Loucy (cell line): ENCODE results near the gene ANKFY1.
A peak's percentile ranks its signal among the peaks of the same experiment; 100 is the strongest.

Source experiments
- H2AFZ ChIP-seq: fragments of 200-600 bp; sonication (generic); 2 replicates; pipeline ENCODE4 v1.6.0; 2016; ENCODE audit warnings: antibody characterized with exemption, mild to moderate bottlenecking, low read length, moderate library complexity
- H3F3A ChIP-seq: fragments of 200-600 bp; 2 replicates; pipeline ENCODE4 v1.6.0; 2016; ENCODE audit warnings: antibody characterized with exemption, low read depth, mild to moderate bottlenecking
- H3K27me3 ChIP-seq: fragments of 200-600 bp; sonication (generic); 2 replicates; pipeline ENCODE4 v1.6.1; 2014; ENCODE audit warnings: low read length, mild to moderate bottlenecking; ENCODE audit not compliant: insufficient read depth, poor library complexity, severe bottlenecking
- H3K36me3 ChIP-seq: fragments of 200-600 bp; sonication (generic); 2 replicates; pipeline ENCODE4 v1.6.1; 2016; ENCODE audit warnings: low read length; ENCODE audit not compliant: insufficient read depth
- H3K4me1 ChIP-seq: fragments of 200-600 bp; sonication (generic); 2 replicates; pipeline ENCODE4 v1.5.1; 2014; ENCODE audit warnings: low read length, mild to moderate bottlenecking; ENCODE audit not compliant: insufficient read depth, poor library complexity, severe bottlenecking
- H3K4me2 ChIP-seq: fragments of 200-600 bp; sonication (generic); 2 replicates; pipeline ENCODE4 v1.6.0; 2014; ENCODE audit warnings: antibody characterized with exemption, low read length, low read depth, mild to moderate bottlenecking; ENCODE audit not compliant: poor library complexity, severe bottlenecking
- H3K4me3 ChIP-seq: fragments of 200-600 bp; sonication (generic); 2 replicates; pipeline ENCODE4 v1.5.1; 2014; ENCODE audit warnings: low read length, mild to moderate bottlenecking, mixed read lengths; ENCODE audit not compliant: poor library complexity, severe bottlenecking
- H3K79me2 ChIP-seq: fragments of 200-600 bp; sonication (generic); 2 replicates; pipeline ENCODE4 v1.6.1; 2014; ENCODE audit warnings: low read length; ENCODE audit not compliant: insufficient read depth
- H3K9ac ChIP-seq: fragments of 200-600 bp; sonication (generic); 2 replicates; pipeline ENCODE4 v1.6.0; 2014; ENCODE audit warnings: mild to moderate bottlenecking, low read depth, low read length, moderate library complexity; ENCODE audit not compliant: poor library complexity, severe bottlenecking
- H3K9me2 ChIP-seq: fragments of 200-600 bp; sonication (generic); replicated peaks from 2 replicates; pipeline ENCODE4 v1.6.1; 2016; ENCODE audit warnings: low read depth, low read length, mixed read lengths
- H3K9me3 ChIP-seq: fragments of 200-600 bp; sonication (generic); 2 replicates; pipeline ENCODE4 v1.6.1; 2014; ENCODE audit warnings: mild to moderate bottlenecking, antibody characterized with exemption, low read length, low read depth; ENCODE audit not compliant: insufficient read depth
- H4K20me1 ChIP-seq: fragments of 200-600 bp; sonication (generic); 2 replicates; pipeline ENCODE4 v1.6.0; 2014; ENCODE audit warnings: antibody characterized with exemption, low read length, mild to moderate bottlenecking; ENCODE audit not compliant: insufficient read depth, poor library complexity, severe bottlenecking
- CTCF ChIP-seq: fragments of 200-600 bp; sonication (generic); conservative IDR thresholded peaks from 2 replicates; pipeline ENCODE4 v1.5.1; 2014; ENCODE audit warnings: mild to moderate bottlenecking, antibody characterized with exemption, low read length
- EZH2phosphoT487 ChIP-seq: fragments of 200-600 bp; IDR thresholded peaks from 2 replicates; pipeline ENCODE4 v1.6.1; 2018; ENCODE audit warnings: antibody characterized with exemption, mild to moderate bottlenecking, moderate library complexity, borderline replicate concordance

The ANKFY1 gene

DNA sequence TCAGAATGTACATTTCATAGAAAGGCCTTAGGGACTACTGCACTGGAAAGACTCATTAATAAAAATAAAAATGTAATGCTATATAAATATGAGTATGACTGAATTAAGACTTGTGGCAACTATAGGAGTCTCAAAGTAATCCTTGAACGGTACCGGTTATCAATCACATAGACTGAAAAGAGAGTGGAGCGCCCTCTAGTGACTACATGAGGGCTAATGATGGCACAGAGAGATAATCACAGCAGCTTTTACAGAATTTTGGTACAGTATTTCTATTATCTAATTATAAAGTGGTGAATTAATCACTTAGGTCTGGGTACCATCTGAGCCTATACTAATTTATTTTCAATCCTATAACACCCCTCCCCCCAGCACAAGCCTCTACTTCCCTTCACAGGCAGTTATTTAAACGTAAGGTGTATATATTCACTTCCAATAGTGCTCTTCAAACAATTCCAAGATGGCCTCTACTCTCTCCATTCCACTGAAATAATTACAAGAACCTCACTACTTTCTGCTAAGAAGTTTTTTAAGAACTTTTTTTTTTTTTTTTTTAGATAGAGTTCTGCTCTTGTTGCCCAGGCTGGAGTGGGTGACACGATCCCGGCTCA lies 40.7 kb upstream of the ANKFY1 start:
- no peaks in the 10 kb centered on the region for H3K9me2 ChIP-seq
- no peak overlapping the region for H2AFZ ChIP-seq
- no peak overlapping the region for H3K4me2 ChIP-seq
- no peak overlapping the region for H3K4me3 ChIP-seq
- H3K4me1 ChIP-seq, result no peaks in the 10 kb centered on the region
- peaks cover 70% of the 10 kb centered on the region; the same call in 1 of the 2 replicates for H3K36me3 ChIP-seq
- peaks cover 75% of the 10 kb centered on the region for H3K79me2 ChIP-seq
- no peaks in the 10 kb centered on the region for H3K27me3 ChIP-seq
- H3K9ac ChIP-seq, result no peak overlapping the region
- H4K20me1 ChIP-seq, result peaks cover 50% of the 10 kb centered on the region
- H3F3A ChIP-seq, result no peaks in the 10 kb centered on the region
- TF ChIP-seq CTCF, result peak; percentile 84
- TF ChIP-seq EZH2phosphoT487, result no peak
- no peaks in the 10 kb centered on the region for H3K9me3 ChIP-seq

GRCh38 chr17:4301066-4301465 lies 37.3 kb upstream of the ANKFY1 start:
- no peaks in the 10 kb centered on the region for H3K9me3 ChIP-seq
- no peaks in the 10 kb centered on the region for H3K27me3 ChIP-seq
- H3K36me3 ChIP-seq, result peaks cover 74% of the 10 kb centered on the region; the same call in 1 of the 2 replicates
- no peaks in the 10 kb centered on the region for H3K4me1 ChIP-seq
- no peak overlapping the region for H3K4me3 ChIP-seq
- no peak overlapping the region for H3K9ac ChIP-seq
- H3K4me2 ChIP-seq, result no peak overlapping the region
- H2AFZ ChIP-seq, result no peak overlapping the region
- no peaks in the 10 kb centered on the region for H3F3A ChIP-seq
- peaks cover 43% of the 10 kb centered on the region for H4K20me1 ChIP-seq
- no peaks in the 10 kb centered on the region for H3K9me2 ChIP-seq
- TF ChIP-seq CTCF (no peak), EZH2phosphoT487 (no peak)
- peaks cover 75% of the 10 kb centered on the region for H3K79me2 ChIP-seq

GRCh38 chr17:4297351-4297750 lies 33.6 kb upstream of the ANKFY1 start:
- H3K9me2 ChIP-seq, result no peaks in the 10 kb centered on the region
- H3K9ac ChIP-seq, result no peak overlapping the region
- H3K4me3 ChIP-seq, result no peak overlapping the region
- no peaks in the 10 kb centered on the region for H3K9me3 ChIP-seq
- TF ChIP-seq CTCF (no peak), EZH2phosphoT487 (no peak)
- H3K36me3 ChIP-seq, result peaks cover 80% of the 10 kb centered on the region; the same call in 1 of the 2 replicates
- H3K27me3 ChIP-seq, result no peaks in the 10 kb centered on the region
- H3K4me2 ChIP-seq, result no peak overlapping the region
- no peaks in the 10 kb centered on the region for H3K4me1 ChIP-seq
- no peak overlapping the region for H2AFZ ChIP-seq
- H3K79me2 ChIP-seq, result peaks cover 73% of the 10 kb centered on the region
- peaks cover 25% of the 10 kb centered on the region for H4K20me1 ChIP-seq
- H3F3A ChIP-seq, result no peaks in the 10 kb centered on the region
